GM18867 (cell line): ENCODE measurements around the gene FRMD4A.
"Not testable (repeated sequence)": the region's sequence is repeated elsewhere in the genome, so short reads cannot be mapped to it uniquely, and the experiment has no call there.

Experiments used
- ATAC-seq: cut with Tn5 transposase; IDR thresholded peaks from one replicate; pipeline ENCODE4 v1.9.1; 2021; ENCODE audit warnings: mild to moderate bottlenecking, moderate library complexity; ENCODE audit not compliant: unreplicated experiment

The FRMD4A gene

GRCh38 chr10:13865758-13866491 lies 464.8 kb downstream of the FRMD4A start:
- ATAC-seq = no peak

- ATAC-seq = not testable (repeated sequence)
These were observed 465.5 kb downstream of the FRMD4A start for GRCh38 chr10:13865220-13865619.

GRCh38 chr10:13862546-13863233 lies 468.0 kb downstream of the FRMD4A start:
- ATAC-seq = no peak

GRCh38 chr10:13860886-13861285 lies 469.8 kb downstream of the FRMD4A start:
- ATAC-seq = no peak

- ATAC-seq = no peak
These were observed 470.6 kb downstream of the FRMD4A start for GRCh38 chr10:13859979-13860654.

GRCh38 chr10:13858709-13859108 lies 472.0 kb downstream of the FRMD4A start:
- ATAC-seq = no peak

- ATAC-seq = no peak
These were observed 473.3 kb downstream of the FRMD4A start for GRCh38 chr10:13857451-13857850.

GRCh38 chr10:13853854-13854253 lies 476.9 kb downstream of the FRMD4A start:
- no peak for ATAC-seq

GRCh38 chr10:13852872-13853271 lies 477.9 kb downstream of the FRMD4A start:
- ATAC-seq = no peak

- no peak for ATAC-seq
These were observed 478.8 kb downstream of the FRMD4A start for GRCh38 chr10:13851906-13852305.

- ATAC-seq = no peak
These were observed 481.9 kb downstream of the FRMD4A start for GRCh38 chr10:13848520-13849445.

- ATAC-seq = no peak
These were observed 483.5 kb downstream of the FRMD4A start for GRCh38 chr10:13847201-13847631.

- ATAC-seq = no peak
These were observed 484.8 kb downstream of the FRMD4A start for GRCh38 chr10:13845897-13846296.

- ATAC-seq = no peak
These were observed 486.1 kb downstream of the FRMD4A start for GRCh38 chr10:13844651-13845050.

GRCh38 chr10:13842117-13842516 lies 488.6 kb downstream of the FRMD4A start:
- ATAC-seq = no peak

- no peak for ATAC-seq
These were observed 490.7 kb downstream of the FRMD4A start for GRCh38 chr10:13840036-13840435.

- ATAC-seq = no peak
These were observed 491.2 kb downstream of the FRMD4A start for GRCh38 chr10:13839430-13839990.

GRCh38 chr10:13839030-13839429 lies 491.7 kb downstream of the FRMD4A start:
- no peak for ATAC-seq

GRCh38 chr10:13837966-13838365 lies 492.8 kb downstream of the FRMD4A start:
- ATAC-seq = no peak

GRCh38 chr10:13834581-13835286 lies 496.0 kb downstream of the FRMD4A start:
- no peak for ATAC-seq
